Lower leg skin (tissue), 4 donors: ENCODE results near the gene MT1B. TPM values are rescaled to one million over a fixed set of nuclear protein-coding genes. Genes with fewer than 3 reads are reported as not detected.
A peak's percentile ranks its signal among the peaks of the same experiment; 100 is the strongest.

Source experiments
- DNase-seq, 2 donors: peaks; one replicate each; pipeline ENCODE4 v3.0.0-alpha.2; 2019; ENCODE audit warnings: low spot score in 2 of 2
- H3K4me3 ChIP-seq: fragments of 200-600 bp; sonication (generic); 2 replicates; pipeline ENCODE4 v1.5.1; 2017; ENCODE audit warnings: mild to moderate bottlenecking, low read depth; ENCODE audit not compliant: poor library complexity, severe bottlenecking
- POLR2A ChIP-seq, 2 donors: fragments of 450-650 bp; IDR thresholded peaks; one replicate each; pipeline ENCODE4 v1.6.1; 2016 to 2017; ENCODE audit warnings: antibody characterized with exemption in 2 of 2, mild to moderate bottlenecking in 1 of 2, moderate library complexity in 1 of 2
- WGBS, 2 donors: methylation state at CpG; one replicate each; pipeline ENCODE4 v1.1.5; 2018; 5-methylcytosine and 5-hydroxymethylcytosine counted together
- intact Hi-C: fragments of 100-400 bp; cut with DNase I; formaldehyde crosslinking; loops from one replicate; pipeline ENCODE4 v1.15.0; 2023; ENCODE audit warnings: low total_unique reads
- total RNA-seq, 4 donors: library from RNA; depleted of rRNA; stranded (reverse); fragments of >200 nt; gene quantifications; one replicate each; pipeline ENCODE4 v1.1.0, GENCODE V29; 2016
- TF ChIP-seq, protein P1 (sequence below), 3 donors: fragments of 450-650 bp; IDR thresholded peaks; one replicate each; pipeline ENCODE4 v1.5.1; 2016; ENCODE audit warnings: antibody characterized with exemption in 3 of 3, mild to moderate bottlenecking in 3 of 3, moderate library complexity in 2 of 3

Gene MT1B
- total RNA-seq, 4 donors from 2014 or later, result not detected

DNA sequence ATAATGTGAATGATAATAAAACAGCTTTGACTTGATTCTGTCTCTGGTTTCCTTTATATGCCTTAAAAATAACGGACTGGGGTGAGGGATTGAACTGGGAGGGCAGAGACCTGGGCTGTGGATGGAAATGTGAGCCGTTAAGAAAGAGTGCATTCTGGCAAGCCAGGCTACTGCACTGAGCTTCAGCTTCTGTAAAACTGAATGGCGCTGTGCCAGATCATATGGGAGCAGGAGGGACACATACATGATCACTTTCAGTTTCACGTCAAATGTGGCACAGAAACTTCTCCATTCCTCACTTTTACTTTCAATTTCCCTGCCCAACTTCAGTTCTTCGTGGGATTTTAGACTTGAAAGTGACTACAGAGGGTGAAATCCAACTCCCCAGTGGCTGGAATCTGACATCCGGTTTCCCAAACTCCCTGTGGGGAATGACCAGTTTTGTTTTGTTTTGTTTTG lies 42.2 kb upstream of the MT1B start:
- TF ChIP-seq POLR2A (IDR thresholded peaks at IDR 0.05), result no peak
- TF ChIP-seq, protein P1, sequence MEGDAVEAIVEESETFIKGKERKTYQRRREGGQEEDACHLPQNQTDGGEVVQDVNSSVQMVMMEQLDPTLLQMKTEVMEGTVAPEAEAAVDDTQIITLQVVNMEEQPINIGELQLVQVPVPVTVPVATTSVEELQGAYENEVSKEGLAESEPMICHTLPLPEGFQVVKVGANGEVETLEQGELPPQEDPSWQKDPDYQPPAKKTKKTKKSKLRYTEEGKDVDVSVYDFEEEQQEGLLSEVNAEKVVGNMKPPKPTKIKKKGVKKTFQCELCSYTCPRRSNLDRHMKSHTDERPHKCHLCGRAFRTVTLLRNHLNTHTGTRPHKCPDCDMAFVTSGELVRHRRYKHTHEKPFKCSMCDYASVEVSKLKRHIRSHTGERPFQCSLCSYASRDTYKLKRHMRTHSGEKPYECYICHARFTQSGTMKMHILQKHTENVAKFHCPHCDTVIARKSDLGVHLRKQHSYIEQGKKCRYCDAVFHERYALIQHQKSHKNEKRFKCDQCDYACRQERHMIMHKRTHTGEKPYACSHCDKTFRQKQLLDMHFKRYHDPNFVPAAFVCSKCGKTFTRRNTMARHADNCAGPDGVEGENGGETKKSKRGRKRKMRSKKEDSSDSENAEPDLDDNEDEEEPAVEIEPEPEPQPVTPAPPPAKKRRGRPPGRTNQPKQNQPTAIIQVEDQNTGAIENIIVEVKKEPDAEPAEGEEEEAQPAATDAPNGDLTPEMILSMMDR (IDR thresholded peaks at IDR 0.05), result no peak
- DNase-seq, result peak in 1 of 2 donors; percentile 79
- intact Hi-C loops, result loop anchor here (10.0 kb wide), 2 partner anchors 75 to 95 kb away; partner anchors contain the start of gene MT1X

DNA sequence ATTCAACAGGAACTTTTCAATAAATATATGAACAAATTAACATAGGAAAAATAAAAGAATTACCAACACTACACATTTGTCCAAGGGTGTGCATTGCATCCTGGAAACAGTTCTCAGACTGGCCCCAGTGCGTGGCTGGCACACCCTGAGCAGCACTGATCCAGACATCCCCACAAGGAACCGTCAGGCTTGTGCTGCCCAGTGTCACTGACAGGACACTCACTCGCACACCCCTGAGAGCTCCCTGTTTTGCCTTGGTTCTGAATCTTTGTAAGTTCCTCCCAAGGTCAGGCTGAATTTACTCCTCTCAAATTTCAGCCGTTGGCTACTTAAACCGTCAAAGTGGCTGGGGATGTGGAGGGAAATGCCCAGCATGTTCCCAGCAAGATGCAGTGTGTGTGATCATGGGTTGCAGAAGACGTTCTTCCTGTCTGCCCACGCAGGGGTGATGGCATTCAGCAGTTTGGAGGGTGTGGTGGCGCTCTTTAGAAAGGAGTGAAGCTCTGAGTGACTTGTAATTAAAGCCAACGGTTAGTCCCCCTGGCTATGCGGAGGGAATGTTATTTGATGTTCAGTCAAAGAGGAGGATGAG lies 41.6 kb upstream of the MT1B start:
- 4 to 7% methylated on average over 10 of the region's 10 CpGs for WGBS, 2 donors
- no peak overlapping the region for H3K4me3 ChIP-seq
- intact Hi-C loops, result no loop called here
- no peak for TF ChIP-seq POLR2A (IDR thresholded peaks at IDR 0.05)
- TF ChIP-seq, protein P1 (IDR thresholded peaks at IDR 0.05), result no peak
- peak in 1 of 2 donors; percentile 78 for DNase-seq

More for the DNA sequence above, 42.2 kb upstream of the MT1B start:
- H3K4me3 ChIP-seq, result peak overlapping the region; percentile 67
- 0 to 1% methylated on average over 6 of the region's 6 CpGs for WGBS, 2 donors

DNA sequence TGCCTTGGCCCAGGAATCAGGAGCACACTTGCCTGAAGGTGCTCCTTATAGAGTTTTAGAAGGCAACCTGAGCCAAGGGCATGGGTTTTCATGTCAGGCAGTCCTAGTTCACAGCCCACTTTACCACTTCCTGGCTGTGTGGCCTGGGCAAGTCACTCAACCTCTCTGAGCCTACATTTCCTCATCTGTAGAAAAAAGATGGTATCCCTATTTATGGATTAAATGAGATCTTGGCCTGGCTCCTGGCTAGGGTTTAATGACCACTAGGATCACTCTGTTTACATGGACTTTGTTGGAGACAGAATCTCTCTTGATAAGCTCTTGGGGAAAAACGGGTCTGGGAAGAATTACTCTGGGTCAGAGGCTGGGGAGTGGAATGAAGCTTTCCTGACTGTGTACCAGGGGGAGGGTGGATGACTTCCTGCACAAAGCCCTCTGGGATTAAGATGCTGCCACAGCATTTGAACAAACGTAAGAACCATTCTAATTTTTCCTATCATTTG lies 41.0 kb upstream of the MT1B start:
- intact Hi-C loops, result no loop called here
- 19 to 24% methylated on average over 2 of the region's 2 CpGs for WGBS, 2 donors

DNA sequence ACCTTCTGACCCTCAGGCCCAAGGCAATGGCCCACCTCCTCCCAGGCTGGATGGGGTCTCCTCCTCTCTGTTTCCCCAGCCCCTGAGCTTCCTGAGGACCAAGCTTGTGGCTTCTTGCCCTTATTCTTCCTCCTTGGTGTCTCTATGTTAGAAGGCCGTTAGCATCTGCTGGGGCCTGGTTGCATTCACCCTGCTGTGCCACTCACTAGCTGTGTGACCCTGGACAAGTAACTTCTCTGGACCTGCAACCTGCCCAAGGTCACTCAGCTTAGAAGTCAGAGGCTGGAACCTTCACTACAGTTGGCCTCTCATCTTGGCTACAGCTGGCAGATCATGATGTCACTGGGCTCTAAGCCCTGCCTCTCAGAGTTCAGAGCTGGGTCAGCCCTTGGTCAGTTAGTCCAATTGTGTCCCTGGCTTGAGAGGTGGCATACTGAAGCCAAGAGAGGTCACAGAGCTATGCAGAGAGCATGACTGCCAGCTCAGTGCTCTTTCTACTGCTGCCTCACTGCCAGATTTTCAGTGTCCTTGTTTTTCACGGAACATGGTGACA lies 40.3 kb upstream of the MT1B start:
- no peak for TF ChIP-seq POLR2A (IDR thresholded peaks at IDR 0.05)
- TF ChIP-seq, protein P1 (IDR thresholded peaks at IDR 0.05), result no peak
- intact Hi-C loops, result no loop called here
- 56 to 69% methylated on average over 2 of the region's 2 CpGs for WGBS, 2 donors
- H3K4me3 ChIP-seq, result no peak overlapping the region
- no peak for DNase-seq

More for the DNA sequence above, 41.0 kb upstream of the MT1B start:
- DNase-seq, result no peak
- TF ChIP-seq, protein P1 (IDR thresholded peaks at IDR 0.05), result no peak
- TF ChIP-seq POLR2A (IDR thresholded peaks at IDR 0.05), result no peak
- H3K4me3 ChIP-seq, result no peak overlapping the region

DNA sequence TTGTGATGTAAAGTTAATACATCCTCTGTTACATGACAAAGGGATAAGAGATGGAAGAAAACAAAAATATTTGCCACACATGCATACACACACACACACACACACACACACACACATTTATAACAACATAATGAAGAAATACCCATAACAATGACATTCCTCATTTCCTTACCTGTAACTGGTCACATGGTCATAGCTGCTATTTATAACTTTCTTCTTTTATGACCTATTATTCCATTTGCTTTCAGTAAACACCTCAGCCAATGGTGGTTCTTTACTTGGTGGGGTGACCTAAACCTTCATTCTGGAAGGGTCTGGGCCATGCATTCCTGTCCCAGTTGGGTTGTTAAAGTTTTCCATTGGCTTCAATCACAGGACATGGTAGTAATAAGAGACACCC lies 38.0 kb upstream of the MT1B start:
- intact Hi-C loops, result no loop called here
- TF ChIP-seq, protein P1 (IDR thresholded peaks at IDR 0.05), result no peak
- no peak for TF ChIP-seq POLR2A (IDR thresholded peaks at IDR 0.05)
- DNase-seq, result no peak
- H3K4me3 ChIP-seq, result no peak overlapping the region
